ENCODE measurements around the gene GALNT18.

Gene GALNT18

DNA sequence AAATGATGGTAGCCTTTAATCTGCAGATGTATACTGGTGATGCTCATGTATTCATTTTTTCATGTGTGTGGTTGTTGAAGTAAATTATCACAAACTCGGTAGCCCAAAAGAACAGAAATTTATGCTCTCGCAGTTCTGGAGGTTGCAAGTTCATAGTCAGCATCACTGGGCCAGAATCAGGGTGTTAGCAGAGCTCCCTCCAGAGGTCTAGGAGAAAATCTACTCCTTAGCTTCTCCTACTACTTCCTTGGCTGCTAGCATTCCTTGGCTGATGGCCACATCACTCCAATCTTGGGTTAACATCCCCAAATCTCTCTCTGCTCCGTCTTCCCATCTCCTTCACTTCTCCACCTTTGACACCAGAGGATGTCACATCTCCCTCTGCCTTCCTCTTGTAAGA lies 45.3 kb upstream of the GALNT18 start (continued):
- TF ChIP-seq ZSCAN30 (tag by site-specific recombination; IDR thresholded peaks at IDR 0.05) (no peak), BCL11A (tag by site-specific recombination; IDR thresholded peaks at IDR 0.05; ENCODE audit: low read depth) (no peak), ZNF544 (tag by site-specific recombination; IDR thresholded peaks at IDR 0.05) (no peak), ZNF404 (tag by site-specific recombination; IDR thresholded peaks at IDR 0.05) (no peak), ZNF610 (tag by site-specific recombination; IDR thresholded peaks at IDR 0.05; ENCODE audit: borderline replicate concordance) (no peak), ZFP3 (tag by site-specific recombination; IDR thresholded peaks at IDR 0.05; ENCODE audit: low read depth) (no peak), ZIC2 (tag by site-specific recombination; IDR thresholded peaks at IDR 0.05) (no peak)
- TF ChIP-seq, protein P1, sequence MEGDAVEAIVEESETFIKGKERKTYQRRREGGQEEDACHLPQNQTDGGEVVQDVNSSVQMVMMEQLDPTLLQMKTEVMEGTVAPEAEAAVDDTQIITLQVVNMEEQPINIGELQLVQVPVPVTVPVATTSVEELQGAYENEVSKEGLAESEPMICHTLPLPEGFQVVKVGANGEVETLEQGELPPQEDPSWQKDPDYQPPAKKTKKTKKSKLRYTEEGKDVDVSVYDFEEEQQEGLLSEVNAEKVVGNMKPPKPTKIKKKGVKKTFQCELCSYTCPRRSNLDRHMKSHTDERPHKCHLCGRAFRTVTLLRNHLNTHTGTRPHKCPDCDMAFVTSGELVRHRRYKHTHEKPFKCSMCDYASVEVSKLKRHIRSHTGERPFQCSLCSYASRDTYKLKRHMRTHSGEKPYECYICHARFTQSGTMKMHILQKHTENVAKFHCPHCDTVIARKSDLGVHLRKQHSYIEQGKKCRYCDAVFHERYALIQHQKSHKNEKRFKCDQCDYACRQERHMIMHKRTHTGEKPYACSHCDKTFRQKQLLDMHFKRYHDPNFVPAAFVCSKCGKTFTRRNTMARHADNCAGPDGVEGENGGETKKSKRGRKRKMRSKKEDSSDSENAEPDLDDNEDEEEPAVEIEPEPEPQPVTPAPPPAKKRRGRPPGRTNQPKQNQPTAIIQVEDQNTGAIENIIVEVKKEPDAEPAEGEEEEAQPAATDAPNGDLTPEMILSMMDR (tag by site-specific recombination; IDR thresholded peaks at IDR 0.05): no peak

GRCh38 chr11:11665407-11665806 lies 43.6 kb upstream of the GALNT18 start:
- Histone ChIP-seq H3K4me1 (ENCODE audit: control insufficient read depth, insufficient read depth, low read length) (no peaks in the 10 kb centered on the region), H3K36me3 (ENCODE audit: control insufficient read depth in 2 of 2, insufficient read depth in 1 of 2, low read length in 2 of 2) (no peaks in the 10 kb centered on the region), H3K9me3 (ENCODE audit: control insufficient read depth, insufficient read depth, low read depth, low read length) (no peaks in the 10 kb centered on the region), H3K4me3 (ENCODE audit: low read depth, low read length) (no peak overlapping the region), H3K27ac (ENCODE audit: extremely low read depth, low read depth, low read length) (no peak overlapping the region)
- POLR2A ChIA-PET: no interaction called here
- CTCF ChIA-PET: no interaction called here
- no peak for TF ChIP-seq ZBTB26 (tag by site-specific recombination; optimal IDR thresholded peaks at IDR 0.05)
- TF ChIP-seq ZNF10 (tag by site-specific recombination; IDR thresholded peaks at IDR 0.05): no peak
- no peak for TF ChIP-seq ZNF624 (tag by site-specific recombination; IDR thresholded peaks at IDR 0.05)
- TF ChIP-seq ZNF544 (tag by site-specific recombination; IDR thresholded peaks at IDR 0.05): no peak
- no peak for TF ChIP-seq ZNF398 (tag by site-specific recombination; IDR thresholded peaks at IDR 0.05)
- no peak for TF ChIP-seq GLI2 (tag by site-specific recombination; IDR thresholded peaks at IDR 0.05; ENCODE audit: borderline replicate concordance, low read depth)
- TF ChIP-seq ZBTB49 (tag by site-specific recombination; IDR thresholded peaks at IDR 0.05; ENCODE audit: low read depth): no peak
- TF ChIP-seq ZNF560 (tag by site-specific recombination; IDR thresholded peaks at IDR 0.05; ENCODE audit: borderline replicate concordance): no peak
- no peak for TF ChIP-seq ZNF114 (tag by site-specific recombination; IDR thresholded peaks at IDR 0.05)
- TF ChIP-seq ZNF2 (tag by site-specific recombination; IDR thresholded peaks at IDR 0.05): no peak
- TF ChIP-seq ZNF558 (tag by site-specific recombination; IDR thresholded peaks at IDR 0.05): no peak
- TF ChIP-seq, protein P2, sequence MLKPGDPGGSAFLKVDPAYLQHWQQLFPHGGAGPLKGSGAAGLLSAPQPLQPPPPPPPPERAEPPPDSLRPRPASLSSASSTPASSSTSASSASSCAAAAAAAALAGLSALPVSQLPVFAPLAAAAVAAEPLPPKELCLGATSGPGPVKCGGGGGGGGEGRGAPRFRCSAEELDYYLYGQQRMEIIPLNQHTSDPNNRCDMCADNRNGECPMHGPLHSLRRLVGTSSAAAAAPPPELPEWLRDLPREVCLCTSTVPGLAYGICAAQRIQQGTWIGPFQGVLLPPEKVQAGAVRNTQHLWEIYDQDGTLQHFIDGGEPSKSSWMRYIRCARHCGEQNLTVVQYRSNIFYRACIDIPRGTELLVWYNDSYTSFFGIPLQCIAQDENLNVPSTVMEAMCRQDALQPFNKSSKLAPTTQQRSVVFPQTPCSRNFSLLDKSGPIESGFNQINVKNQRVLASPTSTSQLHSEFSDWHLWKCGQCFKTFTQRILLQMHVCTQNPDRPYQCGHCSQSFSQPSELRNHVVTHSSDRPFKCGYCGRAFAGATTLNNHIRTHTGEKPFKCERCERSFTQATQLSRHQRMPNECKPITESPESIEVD (tag by site-specific recombination; IDR thresholded peaks at IDR 0.05): no peak
- no peak for TF ChIP-seq ZNF514 (tag by site-specific recombination; IDR thresholded peaks at IDR 0.05)
- no peak for TF ChIP-seq ZNF660 (tag by site-specific recombination; IDR thresholded peaks at IDR 0.05)
- TF ChIP-seq TSHZ1 (tag by site-specific recombination; IDR thresholded peaks at IDR 0.05; ENCODE audit: borderline replicate concordance): no peak
- TF ChIP-seq ZBTB21 (tag by site-specific recombination; IDR thresholded peaks at IDR 0.05): no peak
- TF ChIP-seq ZNF776 (tag by site-specific recombination; IDR thresholded peaks at IDR 0.05; ENCODE audit: borderline replicate concordance): no peak
- TF ChIP-seq ZNF146 (tag by site-specific recombination; IDR thresholded peaks at IDR 0.05): no peak
